ENCODE data around the gene PTPRT. TPM values are rescaled to one million over a fixed set of nuclear protein-coding genes. Genes with fewer than 3 reads are reported as not detected.

The PTPRT gene
- total and polyA plus RNA-seq, 2 of the 13 experiments (the other 11 are each of a cell fraction or from before 2014, with no cell fraction given) = under 0.01 to 0.09 TPM

DNA sequence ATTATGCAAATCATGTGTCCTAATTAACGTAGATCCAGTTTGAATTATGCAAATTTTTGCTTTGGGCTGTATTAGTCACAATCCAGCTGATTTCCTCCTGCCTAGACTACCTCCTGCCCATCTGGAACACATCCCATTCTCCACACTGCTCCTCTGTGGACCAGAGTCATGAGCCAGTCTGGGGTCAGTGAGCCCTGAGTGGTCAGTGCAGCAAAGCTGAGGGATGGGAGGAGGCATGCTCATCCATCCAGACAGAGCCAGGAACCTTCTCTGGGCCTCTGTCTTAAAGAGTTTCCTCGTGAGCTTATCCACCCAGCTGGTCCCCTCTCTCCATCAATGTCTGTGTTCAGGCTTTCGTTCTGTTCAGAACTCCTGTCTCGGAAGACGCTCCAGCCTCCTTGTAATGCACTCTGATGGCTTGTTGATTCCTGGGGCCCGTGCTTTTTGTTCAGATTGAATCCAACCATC lies 747.8 kb downstream of the PTPRT start:
- Histone ChIP-seq H4K20me1 (ENCODE audit: insufficient read depth, low read length) (no peaks in the 10 kb centered on the region), H3K9me3 (ENCODE audit: low read length) (no peaks in the 10 kb centered on the region), H3K9ac (ENCODE audit: insufficient read depth, low read depth, low read length) (no peak overlapping the region), H3K27me3 (ENCODE audit: control insufficient read depth in 1 of 2, insufficient read depth in 2 of 2, low read length in 2 of 2) (no peaks in the 10 kb centered on the region; a peak in 1 of 5 replicates), H2AFZ (ENCODE audit: low read length) (no peak overlapping the region), H3K36me3 (replicated peaks in 1 of 2; ENCODE audit: control insufficient read depth in 1 of 2, insufficient read depth in 2 of 2, low read length in 2 of 2) (no peaks in the 10 kb centered on the region), H3K4me3 (replicated peaks in 1 of 3; ENCODE audit: insufficient read depth in 1 of 3, low read depth in 2 of 3, low read length in 3 of 3) (no peak overlapping the region), H3K4me1 (ENCODE audit: insufficient read depth, low read length) (no peaks in the 10 kb centered on the region), H3K79me2 (ENCODE audit: insufficient read depth, low read length) (no peaks in the 10 kb centered on the region), H3K4me2 (ENCODE audit: low read depth, low read length) (no peak overlapping the region), H3K27ac (ENCODE audit: extremely low read length, insufficient read depth, low read length) (no peak overlapping the region)
- in situ Hi-C loops (cut with HindIII; ENCODE audit: extremely low pct_ligation_motif_present, low pct_unique_long_range_greater_than_20kb) = no loop called here
- CTCF ChIA-PET (ENCODE audit: low intra/inter-chr PET ratio, low total read pairs) = no interaction called here
- 22% methylated on average over 6 of the region's 6 CpGs for WGBS (ENCODE audit: low lambda C conversion rate)
- intact Hi-C loops (cut with micrococcal nuclease; ENCODE audit: unreplicated experiment) = no loop called here
- ATAC-seq = no peak
- no TSS peak for BruUV-seq (replicated peaks)
- no peak for FAIRE-seq
- DNase-seq (ENCODE audit: low spot score) = no peak
- TF ChIP-seq THAP11 (CRISPR knock-in tag; IDR thresholded peaks at IDR 0.05) (no peak), ZNF496 (CRISPR knock-in tag; IDR thresholded peaks at IDR 0.05; ENCODE audit: insufficient replicate concordance) (no peak), RFX5 (IDR thresholded peaks at IDR 0.05; ENCODE audit: low read depth, low read length) (no peak), ZNF160 (CRISPR knock-in tag; IDR thresholded peaks at IDR 0.05) (no peak), ZNF484 (CRISPR knock-in tag; IDR thresholded peaks at IDR 0.05; ENCODE audit: borderline replicate concordance, low read depth) (no peak), ZNF772 (CRISPR knock-in tag; IDR thresholded peaks at IDR 0.05) (no peak), JUND (CRISPR knock-in tag; IDR thresholded peaks at IDR 0.05) (no peak), ARNTL (CRISPR knock-in tag; IDR thresholded peaks at IDR 0.05) (no peak), ZNF569 (CRISPR knock-in tag; IDR thresholded peaks at IDR 0.05; ENCODE audit: borderline replicate concordance) (no peak), PHF5A (CRISPR knock-in tag; IDR thresholded peaks at IDR 0.05; ENCODE audit: low read depth, unreplicated experiment) (no peak), CBX1 (IDR thresholded peaks at IDR 0.05; ENCODE audit: low read depth) (no peak)
- TF ChIP-seq, protein P1, sequence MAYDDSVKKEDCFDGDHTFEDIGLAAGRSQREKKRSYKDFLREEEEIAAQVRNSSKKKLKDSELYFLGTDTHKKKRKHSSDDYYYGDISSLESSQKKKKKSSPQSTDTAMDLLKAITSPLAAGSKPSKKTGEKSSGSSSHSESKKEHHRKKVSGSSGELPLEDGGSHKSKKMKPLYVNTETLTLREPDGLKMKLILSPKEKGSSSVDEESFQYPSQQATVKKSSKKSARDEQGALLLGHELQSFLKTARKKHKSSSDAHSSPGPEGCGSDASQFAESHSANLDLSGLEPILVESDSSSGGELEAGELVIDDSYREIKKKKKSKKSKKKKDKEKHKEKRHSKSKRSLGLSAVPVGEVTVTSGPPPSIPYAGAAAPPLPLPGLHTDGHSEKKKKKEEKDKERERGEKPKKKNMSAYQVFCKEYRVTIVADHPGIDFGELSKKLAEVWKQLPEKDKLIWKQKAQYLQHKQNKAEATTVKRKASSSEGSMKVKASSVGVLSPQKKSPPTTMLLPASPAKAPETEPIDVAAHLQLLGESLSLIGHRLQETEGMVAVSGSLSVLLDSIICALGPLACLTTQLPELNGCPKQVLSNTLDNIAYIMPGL (CRISPR knock-in tag; IDR thresholded peaks at IDR 0.05; ENCODE audit: borderline replicate concordance in 1 of 2, low read depth in 1 of 2) = no peak
- TF ChIP-seq, protein P2, sequence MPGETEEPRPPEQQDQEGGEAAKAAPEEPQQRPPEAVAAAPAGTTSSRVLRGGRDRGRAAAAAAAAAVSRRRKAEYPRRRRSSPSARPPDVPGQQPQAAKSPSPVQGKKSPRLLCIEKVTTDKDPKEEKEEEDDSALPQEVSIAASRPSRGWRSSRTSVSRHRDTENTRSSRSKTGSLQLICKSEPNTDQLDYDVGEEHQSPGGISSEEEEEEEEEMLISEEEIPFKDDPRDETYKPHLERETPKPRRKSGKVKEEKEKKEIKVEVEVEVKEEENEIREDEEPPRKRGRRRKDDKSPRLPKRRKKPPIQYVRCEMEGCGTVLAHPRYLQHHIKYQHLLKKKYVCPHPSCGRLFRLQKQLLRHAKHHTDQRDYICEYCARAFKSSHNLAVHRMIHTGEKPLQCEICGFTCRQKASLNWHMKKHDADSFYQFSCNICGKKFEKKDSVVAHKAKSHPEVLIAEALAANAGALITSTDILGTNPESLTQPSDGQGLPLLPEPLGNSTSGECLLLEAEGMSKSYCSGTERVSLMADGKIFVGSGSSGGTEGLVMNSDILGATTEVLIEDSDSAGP (CRISPR knock-in tag; IDR thresholded peaks at IDR 0.05; ENCODE audit: borderline replicate concordance) = no peak
- TF ChIP-seq, protein P3, sequence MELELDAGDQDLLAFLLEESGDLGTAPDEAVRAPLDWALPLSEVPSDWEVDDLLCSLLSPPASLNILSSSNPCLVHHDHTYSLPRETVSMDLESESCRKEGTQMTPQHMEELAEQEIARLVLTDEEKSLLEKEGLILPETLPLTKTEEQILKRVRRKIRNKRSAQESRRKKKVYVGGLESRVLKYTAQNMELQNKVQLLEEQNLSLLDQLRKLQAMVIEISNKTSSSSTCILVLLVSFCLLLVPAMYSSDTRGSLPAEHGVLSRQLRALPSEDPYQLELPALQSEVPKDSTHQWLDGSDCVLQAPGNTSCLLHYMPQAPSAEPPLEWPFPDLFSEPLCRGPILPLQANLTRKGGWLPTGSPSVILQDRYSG (CRISPR knock-in tag; IDR thresholded peaks at IDR 0.05) = no peak
- TF ChIP-seq, protein P4, sequence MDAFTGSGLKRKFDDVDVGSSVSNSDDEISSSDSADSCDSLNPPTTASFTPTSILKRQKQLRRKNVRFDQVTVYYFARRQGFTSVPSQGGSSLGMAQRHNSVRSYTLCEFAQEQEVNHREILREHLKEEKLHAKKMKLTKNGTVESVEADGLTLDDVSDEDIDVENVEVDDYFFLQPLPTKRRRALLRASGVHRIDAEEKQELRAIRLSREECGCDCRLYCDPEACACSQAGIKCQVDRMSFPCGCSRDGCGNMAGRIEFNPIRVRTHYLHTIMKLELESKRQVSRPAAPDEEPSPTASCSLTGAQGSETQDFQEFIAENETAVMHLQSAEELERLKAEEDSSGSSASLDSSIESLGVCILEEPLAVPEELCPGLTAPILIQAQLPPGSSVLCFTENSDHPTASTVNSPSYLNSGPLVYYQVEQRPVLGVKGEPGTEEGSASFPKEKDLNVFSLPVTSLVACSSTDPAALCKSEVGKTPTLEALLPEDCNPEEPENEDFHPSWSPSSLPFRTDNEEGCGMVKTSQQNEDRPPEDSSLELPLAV (CRISPR knock-in tag; conservative IDR thresholded peaks at IDR 0.05; ENCODE audit: low read depth) = no peak
- POLR2A ChIA-PET = no interaction called here
